GM23338 (cell line): ENCODE data around the gene PCP2.

Experiments
- CREB1 ChIP-seq: fragments of 250-450 bp; sonication (Bioruptor Pico); IDR thresholded peaks from 2 replicates; pipeline ENCODE4 v1.5.0; 2020; ENCODE audit warnings: low read depth, mild to moderate bottlenecking, moderate library complexity
- EZH2 ChIP-seq: fragments of 200-600 bp; sonication (generic); IDR thresholded peaks from one replicate; pipeline ENCODE4 v1.8.0; 2017; ENCODE audit warnings: antibody characterized with exemption, mild to moderate bottlenecking, low read depth; ENCODE audit not compliant: unreplicated experiment
- EZH2phosphoT487 ChIP-seq: fragments of 200-600 bp; sonication (generic); IDR thresholded peaks from one replicate; pipeline ENCODE4 v1.8.1; 2018; ENCODE audit warnings: antibody characterized with exemption; ENCODE audit not compliant: unreplicated experiment
- JUNB ChIP-seq: IDR thresholded peaks from one replicate; pipeline ENCODE4 v1.6.1; 2016; ENCODE audit warnings: antibody characterized with exemption; ENCODE audit not compliant: unreplicated experiment
- NANOG ChIP-seq: IDR thresholded peaks from 2 replicates; pipeline ENCODE4 v1.6.1; 2016; ENCODE audit warnings: antibody characterized with exemption, borderline replicate concordance
- POLR2AphosphoS5 ChIP-seq: IDR thresholded peaks from 2 replicates; pipeline ENCODE4 v1.6.1; 2016; ENCODE audit warnings: antibody characterized with exemption, low read depth
- REST ChIP-seq: IDR thresholded peaks from one replicate; pipeline ENCODE4 v1.6.1; 2018; ENCODE audit warnings: antibody characterized with exemption; ENCODE audit not compliant: unreplicated experiment
- STAT1 ChIP-seq: IDR thresholded peaks from one replicate; pipeline ENCODE4 v1.6.1; 2016; ENCODE audit warnings: antibody characterized with exemption; ENCODE audit not compliant: unreplicated experiment
- ZNF331 ChIP-seq: fragments of 250-450 bp; sonication (Bioruptor Pico); IDR thresholded peaks from 2 replicates; pipeline ENCODE4 v1.5.0; 2020; ENCODE audit warnings: low read depth, mild to moderate bottlenecking, moderate library complexity
- TF ChIP-seq, protein P1 (sequence below), 2 experiments: fragments of 200-600 bp in 1 of 2; sonication (generic) in 1 of 2; conservative IDR thresholded peaks; 2 replicates each; pipeline versions ENCODE4 v1.5.1 to v1.6.1; 2016 to 2017; ENCODE audit warnings: antibody characterized with exemption in 2 of 2, low read depth in 2 of 2, mild to moderate bottlenecking in 2 of 2, moderate library complexity in 1 of 2
- TF ChIP-seq, protein P2 (sequence below): IDR thresholded peaks from 2 replicates; pipeline ENCODE4 v1.6.1; 2016; ENCODE audit warnings: antibody characterized with exemption
- TF ChIP-seq, protein P3 (sequence below): fragments of 250-450 bp; sonication (Bioruptor Pico); IDR thresholded peaks from 2 replicates; pipeline ENCODE4 v1.5.0; 2020; ENCODE audit warnings: mild to moderate bottlenecking, moderate library complexity

- no peak for TF ChIP-seq EZH2
- TF ChIP-seq, protein P1, sequence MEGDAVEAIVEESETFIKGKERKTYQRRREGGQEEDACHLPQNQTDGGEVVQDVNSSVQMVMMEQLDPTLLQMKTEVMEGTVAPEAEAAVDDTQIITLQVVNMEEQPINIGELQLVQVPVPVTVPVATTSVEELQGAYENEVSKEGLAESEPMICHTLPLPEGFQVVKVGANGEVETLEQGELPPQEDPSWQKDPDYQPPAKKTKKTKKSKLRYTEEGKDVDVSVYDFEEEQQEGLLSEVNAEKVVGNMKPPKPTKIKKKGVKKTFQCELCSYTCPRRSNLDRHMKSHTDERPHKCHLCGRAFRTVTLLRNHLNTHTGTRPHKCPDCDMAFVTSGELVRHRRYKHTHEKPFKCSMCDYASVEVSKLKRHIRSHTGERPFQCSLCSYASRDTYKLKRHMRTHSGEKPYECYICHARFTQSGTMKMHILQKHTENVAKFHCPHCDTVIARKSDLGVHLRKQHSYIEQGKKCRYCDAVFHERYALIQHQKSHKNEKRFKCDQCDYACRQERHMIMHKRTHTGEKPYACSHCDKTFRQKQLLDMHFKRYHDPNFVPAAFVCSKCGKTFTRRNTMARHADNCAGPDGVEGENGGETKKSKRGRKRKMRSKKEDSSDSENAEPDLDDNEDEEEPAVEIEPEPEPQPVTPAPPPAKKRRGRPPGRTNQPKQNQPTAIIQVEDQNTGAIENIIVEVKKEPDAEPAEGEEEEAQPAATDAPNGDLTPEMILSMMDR (conservative IDR thresholded peaks at IDR 0.05; ENCODE audit: low read depth in 2 of 2) = no peak
- no peak for TF ChIP-seq POLR2AphosphoS5
- no peak for TF ChIP-seq CREB1 (CRISPR knock-in tag)
- no peak for TF ChIP-seq STAT1
- no peak for TF ChIP-seq JUNB
- no peak for TF ChIP-seq REST
- TF ChIP-seq EZH2phosphoT487 = no peak
- TF ChIP-seq, protein P2, sequence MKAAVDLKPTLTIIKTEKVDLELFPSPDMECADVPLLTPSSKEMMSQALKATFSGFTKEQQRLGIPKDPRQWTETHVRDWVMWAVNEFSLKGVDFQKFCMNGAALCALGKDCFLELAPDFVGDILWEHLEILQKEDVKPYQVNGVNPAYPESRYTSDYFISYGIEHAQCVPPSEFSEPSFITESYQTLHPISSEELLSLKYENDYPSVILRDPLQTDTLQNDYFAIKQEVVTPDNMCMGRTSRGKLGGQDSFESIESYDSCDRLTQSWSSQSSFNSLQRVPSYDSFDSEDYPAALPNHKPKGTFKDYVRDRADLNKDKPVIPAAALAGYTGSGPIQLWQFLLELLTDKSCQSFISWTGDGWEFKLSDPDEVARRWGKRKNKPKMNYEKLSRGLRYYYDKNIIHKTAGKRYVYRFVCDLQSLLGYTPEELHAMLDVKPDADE = no peak
- no peak for TF ChIP-seq NANOG
- TF ChIP-seq, protein P3, sequence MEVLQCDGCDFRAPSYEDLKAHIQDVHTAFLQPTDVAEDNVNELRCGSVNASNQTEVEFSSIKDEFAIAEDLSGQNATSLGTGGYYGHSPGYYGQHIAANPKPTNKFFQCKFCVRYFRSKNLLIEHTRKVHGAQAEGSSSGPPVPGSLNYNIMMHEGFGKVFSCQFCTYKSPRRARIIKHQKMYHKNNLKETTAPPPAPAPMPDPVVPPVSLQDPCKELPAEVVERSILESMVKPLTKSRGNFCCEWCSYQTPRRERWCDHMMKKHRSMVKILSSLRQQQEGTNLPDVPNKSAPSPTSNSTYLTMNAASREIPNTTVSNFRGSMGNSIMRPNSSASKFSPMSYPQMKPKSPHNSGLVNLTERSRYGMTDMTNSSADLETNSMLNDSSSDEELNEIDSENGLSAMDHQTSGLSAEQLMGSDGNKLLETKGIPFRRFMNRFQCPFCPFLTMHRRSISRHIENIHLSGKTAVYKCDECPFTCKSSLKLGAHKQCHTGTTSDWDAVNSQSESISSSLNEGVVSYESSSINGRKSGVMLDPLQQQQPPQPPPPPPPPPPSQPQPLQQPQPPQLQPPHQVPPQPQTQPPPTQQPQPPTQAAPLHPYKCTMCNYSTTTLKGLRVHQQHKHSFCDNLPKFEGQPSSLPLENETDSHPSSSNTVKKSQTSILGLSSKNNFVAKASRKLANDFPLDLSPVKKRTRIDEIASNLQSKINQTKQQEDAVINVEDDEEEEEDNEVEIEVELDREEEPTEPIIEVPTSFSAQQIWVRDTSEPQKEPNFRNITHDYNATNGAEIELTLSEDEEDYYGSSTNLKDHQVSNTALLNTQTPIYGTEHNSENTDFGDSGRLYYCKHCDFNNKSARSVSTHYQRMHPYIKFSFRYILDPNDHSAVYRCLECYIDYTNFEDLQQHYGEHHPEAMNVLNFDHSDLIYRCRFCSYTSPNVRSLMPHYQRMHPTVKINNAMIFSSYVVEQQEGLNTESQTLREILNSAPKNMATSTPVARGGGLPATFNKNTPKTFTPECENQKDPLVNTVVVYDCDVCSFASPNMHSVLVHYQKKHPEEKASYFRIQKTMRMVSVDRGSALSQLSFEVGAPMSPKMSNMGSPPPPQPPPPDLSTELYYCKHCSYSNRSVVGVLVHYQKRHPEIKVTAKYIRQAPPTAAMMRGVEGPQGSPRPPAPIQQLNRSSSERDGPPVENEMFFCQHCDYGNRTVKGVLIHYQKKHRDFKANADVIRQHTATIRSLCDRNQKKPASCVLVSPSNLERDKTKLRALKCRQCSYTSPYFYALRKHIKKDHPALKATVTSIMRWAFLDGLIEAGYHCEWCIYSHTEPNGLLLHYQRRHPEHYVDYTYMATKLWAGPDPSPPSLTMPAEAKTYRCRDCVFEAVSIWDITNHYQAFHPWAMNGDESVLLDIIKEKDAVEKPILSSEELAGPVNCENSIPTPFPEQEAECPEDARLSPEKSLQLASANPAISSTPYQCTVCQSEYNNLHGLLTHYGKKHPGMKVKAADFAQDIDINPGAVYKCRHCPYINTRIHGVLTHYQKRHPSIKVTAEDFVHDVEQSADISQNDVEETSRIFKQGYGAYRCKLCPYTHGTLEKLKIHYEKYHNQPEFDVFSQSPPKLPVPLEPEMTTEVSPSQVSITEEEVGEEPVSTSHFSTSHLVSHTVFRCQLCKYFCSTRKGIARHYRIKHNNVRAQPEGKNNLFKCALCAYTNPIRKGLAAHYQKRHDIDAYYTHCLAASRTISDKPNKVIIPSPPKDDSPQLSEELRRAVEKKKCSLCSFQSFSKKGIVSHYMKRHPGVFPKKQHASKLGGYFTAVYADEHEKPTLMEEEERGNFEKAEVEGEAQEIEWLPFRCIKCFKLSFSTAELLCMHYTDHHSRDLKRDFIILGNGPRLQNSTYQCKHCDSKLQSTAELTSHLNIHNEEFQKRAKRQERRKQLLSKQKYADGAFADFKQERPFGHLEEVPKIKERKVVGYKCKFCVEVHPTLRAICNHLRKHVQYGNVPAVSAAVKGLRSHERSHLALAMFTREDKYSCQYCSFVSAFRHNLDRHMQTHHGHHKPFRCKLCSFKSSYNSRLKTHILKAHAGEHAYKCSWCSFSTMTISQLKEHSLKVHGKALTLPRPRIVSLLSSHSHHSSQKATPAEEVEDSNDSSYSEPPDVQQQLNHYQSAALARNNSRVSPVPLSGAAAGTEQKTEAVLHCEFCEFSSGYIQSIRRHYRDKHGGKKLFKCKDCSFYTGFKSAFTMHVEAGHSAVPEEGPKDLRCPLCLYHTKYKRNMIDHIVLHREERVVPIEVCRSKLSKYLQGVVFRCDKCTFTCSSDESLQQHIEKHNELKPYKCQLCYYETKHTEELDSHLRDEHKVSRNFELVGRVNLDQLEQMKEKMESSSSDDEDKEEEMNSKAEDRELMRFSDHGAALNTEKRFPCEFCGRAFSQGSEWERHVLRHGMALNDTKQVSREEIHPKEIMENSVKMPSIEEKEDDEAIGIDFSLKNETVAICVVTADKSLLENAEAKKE (CRISPR knock-in tag) = no peak
- TF ChIP-seq ZNF331 (CRISPR knock-in tag) = no peak
These were observed 27.9 kb downstream of the PCP2 start for GRCh38 chr19:7605490-7606222.
